Measurements from ENCODE around the gene EYA2.

- no peak for TF ChIP-seq CTCF (IDR thresholded peaks at IDR 0.05)
- TF ChIP-seq POLR2A (IDR thresholded peaks at IDR 0.05), result no peak
- no peak for TF ChIP-seq POLR2AphosphoS5 (IDR thresholded peaks at IDR 0.05; ENCODE audit: insufficient read depth in 1 of 2, low read depth in 1 of 2)
These were observed 123.7 kb downstream of the EYA2 start for GRCh38 chr20:47018381-47018780.
